Adipocyte (in vitro differentiated cells): ENCODE results near the gene ANKRD33B.
"Not testable (repeated sequence)": the region's sequence is repeated elsewhere in the genome, so short reads cannot be mapped to it uniquely, and the experiment has no call there.

Source experiments
- DNase-seq: peaks from one replicate; pipeline ENCODE4 v3.0.0-alpha.2; 2015; ENCODE audit warnings: low read depth
- H3K27me3 ChIP-seq: replicated peaks from 2 replicates; pipeline ENCODE4 v1.7.0; 2013; ENCODE audit warnings: mild to moderate bottlenecking, low read length, moderate library complexity; ENCODE audit not compliant: control insufficient read depth, insufficient read depth
- H3K36me3 ChIP-seq: 2 replicates; pipeline ENCODE4 v1.7.0; 2013; ENCODE audit warnings: low read length, mild to moderate bottlenecking, moderate library complexity; ENCODE audit not compliant: control insufficient read depth, insufficient read depth, severe bottlenecking
- H3K4me1 ChIP-seq: 2 replicates; pipeline ENCODE4 v1.7.0; 2013; ENCODE audit warnings: mild to moderate bottlenecking, low read length, moderate library complexity; ENCODE audit not compliant: control insufficient read depth, insufficient read depth
- H3K4me3 ChIP-seq: 2 replicates; pipeline ENCODE4 v1.7.0; 2013; ENCODE audit warnings: mild to moderate bottlenecking, low read length, moderate library complexity
- H3K9ac ChIP-seq: 2 replicates; pipeline ENCODE4 v1.7.0; 2013; ENCODE audit warnings: mild to moderate bottlenecking, low read length, moderate library complexity
- H3K9me3 ChIP-seq: 2 replicates; pipeline ENCODE4 v1.7.0; 2013; ENCODE audit warnings: mild to moderate bottlenecking, low read length, moderate library complexity; ENCODE audit not compliant: control insufficient read depth

Gene ANKRD33B

DNA sequence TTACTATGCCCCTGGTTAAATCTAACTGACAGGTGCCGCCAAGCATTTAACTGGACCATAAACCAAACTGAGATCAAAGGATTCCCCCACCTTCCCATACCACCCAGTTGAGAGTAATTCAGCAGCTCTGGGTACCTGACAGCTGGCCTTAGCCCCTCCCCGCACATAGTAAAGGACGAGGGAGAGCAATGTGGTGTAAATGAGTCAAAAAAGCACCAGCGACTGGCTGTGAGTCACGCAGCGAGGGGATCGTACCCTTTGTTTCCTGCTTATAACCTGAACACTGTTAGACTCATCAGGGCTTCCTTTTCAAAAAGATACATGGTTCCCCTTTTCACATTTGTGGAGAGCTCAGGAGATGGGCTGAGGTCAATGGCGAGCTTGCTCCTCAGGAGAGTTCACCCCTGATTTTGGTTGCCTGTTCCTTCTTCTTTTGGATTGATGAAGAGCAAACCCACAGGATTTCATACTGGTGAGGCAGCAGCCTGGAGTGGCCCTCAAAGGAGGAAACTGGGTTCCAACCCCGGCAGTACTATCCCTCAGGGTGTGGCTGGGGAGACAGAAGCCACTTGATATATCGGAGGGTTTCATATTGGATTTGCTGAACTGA, 71.5 kb downstream of the ANKRD33B start:
- no peaks in the 10 kb centered on the region for H3K27me3 ChIP-seq
- no peak for DNase-seq
- no peak overlapping the region for H3K4me3 ChIP-seq
- peaks cover 9% of the 10 kb centered on the region for H3K36me3 ChIP-seq
- no peaks in the 10 kb centered on the region for H3K4me1 ChIP-seq
- H3K9ac ChIP-seq = no peak overlapping the region
- no peaks in the 10 kb centered on the region for H3K9me3 ChIP-seq

GRCh38 chr5:10635867-10636350, 72.0 kb downstream of the ANKRD33B start:
- Histone ChIP-seq H3K4me1 (no peaks in the 10 kb centered on the region), H3K27me3 (no peaks in the 10 kb centered on the region), H3K4me3 (no peak overlapping the region), H3K9ac (no peak overlapping the region), H3K9me3 (no peaks in the 10 kb centered on the region), H3K36me3 (peaks cover 9% of the 10 kb centered on the region)
- DNase-seq = no peak

- Histone ChIP-seq H3K36me3 (peaks cover 9% of the 10 kb centered on the region), H3K4me1 (no peaks in the 10 kb centered on the region), H3K9ac (no peak overlapping the region), H3K9me3 (no peaks in the 10 kb centered on the region), H3K4me3 (no peak overlapping the region), H3K27me3 (no peaks in the 10 kb centered on the region)
- no peak for DNase-seq
Measured at GRCh38 chr5:10636363-10637142, 72.7 kb downstream of the ANKRD33B start.

- H3K36me3 ChIP-seq = peaks cover 9% of the 10 kb centered on the region
- H3K4me3 ChIP-seq = no peak overlapping the region
- no peak overlapping the region for H3K9ac ChIP-seq
- no peak for DNase-seq
- H3K4me1 ChIP-seq = no peaks in the 10 kb centered on the region
- no peaks in the 10 kb centered on the region for H3K27me3 ChIP-seq
- no peaks in the 10 kb centered on the region for H3K9me3 ChIP-seq
Measured at GRCh38 chr5:10637944-10638343, 74.1 kb downstream of the ANKRD33B start.

DNA sequence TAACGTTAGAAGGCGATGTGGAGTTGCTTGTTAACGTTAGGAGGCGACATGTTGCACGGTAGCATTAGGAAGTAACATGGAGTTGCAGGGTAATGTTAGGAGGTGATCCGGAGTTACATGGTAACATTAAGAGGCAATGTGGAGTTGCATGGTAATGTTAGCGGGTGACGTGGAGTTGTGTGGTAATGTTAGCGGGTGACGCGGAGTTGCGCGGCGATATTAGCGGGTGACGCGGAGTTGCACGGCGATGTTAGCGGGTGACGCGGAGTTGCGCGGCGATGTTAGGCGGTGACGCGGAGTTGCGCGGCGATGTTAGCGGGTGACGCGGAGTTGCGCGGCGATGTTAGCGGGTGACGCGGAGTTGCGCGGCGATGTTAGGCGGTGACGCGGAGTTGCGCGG, 74.9 kb downstream of the ANKRD33B start:
- H3K4me1 ChIP-seq, H3K36me3 ChIP-seq, H3K4me3 ChIP-seq, H3K27me3 ChIP-seq, H3K9ac ChIP-seq, H3K9me3 ChIP-seq, DNase-seq: not testable (repeated sequence)

GRCh38 chr5:10639846-10640368, 76.0 kb downstream of the ANKRD33B start:
- no peaks in the 10 kb centered on the region for H3K9me3 ChIP-seq
- no peak overlapping the region for H3K4me3 ChIP-seq
- no peaks in the 10 kb centered on the region for H3K27me3 ChIP-seq
- H3K4me1 ChIP-seq = no peaks in the 10 kb centered on the region
- H3K9ac ChIP-seq = no peak overlapping the region
- H3K36me3 ChIP-seq = peaks cover 9% of the 10 kb centered on the region
- no peak for DNase-seq

DNA sequence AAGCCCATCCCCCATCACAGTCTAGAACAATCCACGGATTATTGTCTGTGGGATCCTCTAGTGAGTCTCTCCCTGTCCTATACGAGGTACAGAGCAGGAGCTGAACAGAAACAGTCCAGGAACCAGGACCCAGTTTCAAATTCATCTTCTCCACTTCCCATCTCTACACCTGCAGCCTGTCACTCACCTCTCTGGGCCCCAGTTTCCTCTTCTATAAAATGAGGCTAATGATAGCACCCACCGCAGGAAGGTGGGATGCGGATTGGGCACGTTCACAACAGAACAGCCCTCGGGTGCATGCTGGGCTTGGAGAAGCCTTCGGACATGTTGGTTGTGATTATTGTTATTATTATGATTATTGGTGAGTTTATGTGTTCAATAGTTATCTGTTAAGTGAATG, 78.5 kb downstream of the ANKRD33B start:
- DNase-seq = no peak
- Histone ChIP-seq H3K27me3 (no peaks in the 10 kb centered on the region), H3K9me3 (no peaks in the 10 kb centered on the region), H3K4me3 (no peak overlapping the region), H3K4me1 (no peaks in the 10 kb centered on the region), H3K9ac (no peak overlapping the region), H3K36me3 (peaks cover 11% of the 10 kb centered on the region)

- no peak for DNase-seq
- Histone ChIP-seq H3K27me3 (no peaks in the 10 kb centered on the region), H3K4me1 (no peaks in the 10 kb centered on the region), H3K36me3 (peaks cover 2% of the 10 kb centered on the region), H3K4me3 (no peak overlapping the region), H3K9ac (no peak overlapping the region), H3K9me3 (no peaks in the 10 kb centered on the region)
Measured at GRCh38 chr5:10644192-10644591, 80.3 kb downstream of the ANKRD33B start.

- H3K36me3 ChIP-seq = peaks cover 3% of the 10 kb centered on the region
- H3K27me3 ChIP-seq = no peaks in the 10 kb centered on the region
- no peak for DNase-seq
- no peak overlapping the region for H3K9ac ChIP-seq
- no peak overlapping the region for H3K4me3 ChIP-seq
- H3K4me1 ChIP-seq = no peaks in the 10 kb centered on the region
- H3K9me3 ChIP-seq = no peaks in the 10 kb centered on the region
Measured at GRCh38 chr5:10645146-10645545, 81.3 kb downstream of the ANKRD33B start.

DNA sequence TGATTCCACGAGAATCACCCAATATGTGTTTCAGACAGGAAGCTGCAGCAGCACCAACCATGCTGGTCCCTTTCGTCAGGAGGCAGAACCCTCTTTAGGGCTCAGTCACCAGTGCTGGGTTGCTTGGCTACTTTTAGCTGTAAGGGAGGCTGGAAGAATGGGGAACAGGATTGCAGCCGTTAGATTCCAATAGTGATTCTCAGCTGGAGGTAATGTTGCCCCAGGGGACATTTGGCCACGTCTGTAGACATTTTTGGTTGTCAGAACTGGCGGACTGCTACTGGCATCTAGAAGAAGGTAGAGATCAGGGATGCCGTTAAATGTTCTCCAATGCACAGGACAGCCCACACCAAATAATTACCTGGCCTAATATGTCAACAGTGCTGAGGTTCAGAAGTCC, 81.8 kb downstream of the ANKRD33B start:
- H3K4me1 ChIP-seq = no peaks in the 10 kb centered on the region
- H3K9me3 ChIP-seq = no peaks in the 10 kb centered on the region
- peaks cover 8% of the 10 kb centered on the region for H3K36me3 ChIP-seq
- no peaks in the 10 kb centered on the region for H3K27me3 ChIP-seq
- H3K9ac ChIP-seq = no peak overlapping the region
- no peak for DNase-seq
- no peak overlapping the region for H3K4me3 ChIP-seq

DNA sequence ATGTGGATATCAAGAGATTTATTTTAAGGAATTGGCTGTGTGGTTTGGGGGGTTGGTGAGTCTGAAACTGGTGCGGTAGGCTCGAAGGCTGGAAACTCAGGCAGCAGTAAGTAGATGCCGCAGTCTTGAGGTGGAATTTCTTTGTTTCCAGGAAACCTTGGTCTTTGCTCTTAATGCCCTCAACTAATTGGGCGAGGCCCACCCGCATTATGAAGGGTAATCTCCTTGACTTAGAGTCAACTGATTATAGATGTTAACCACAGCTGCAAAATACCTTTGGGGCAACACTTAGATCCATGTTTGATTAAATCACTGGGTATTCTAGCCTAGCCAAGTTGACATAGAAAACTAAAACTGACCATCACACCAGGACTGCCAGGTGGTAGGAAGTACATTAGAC, 83.8 kb downstream of the ANKRD33B start:
- Histone ChIP-seq H3K9me3 (no peaks in the 10 kb centered on the region), H3K36me3 (peaks cover 20% of the 10 kb centered on the region), H3K9ac (no peak overlapping the region), H3K4me3 (no peak overlapping the region), H3K4me1 (no peaks in the 10 kb centered on the region), H3K27me3 (no peaks in the 10 kb centered on the region)
- DNase-seq = no peak
